Endothelial cell of hepatic sinusoid (primary cell): ENCODE measurements around the gene TMEM43.

Source experiments
- in situ Hi-C: cut with HindIII; loops from 2 replicates; pipeline ENCODE4 v1.10.0; 2017; ENCODE audit warnings: low sequenced_read_pairs

Gene TMEM43

DNA sequence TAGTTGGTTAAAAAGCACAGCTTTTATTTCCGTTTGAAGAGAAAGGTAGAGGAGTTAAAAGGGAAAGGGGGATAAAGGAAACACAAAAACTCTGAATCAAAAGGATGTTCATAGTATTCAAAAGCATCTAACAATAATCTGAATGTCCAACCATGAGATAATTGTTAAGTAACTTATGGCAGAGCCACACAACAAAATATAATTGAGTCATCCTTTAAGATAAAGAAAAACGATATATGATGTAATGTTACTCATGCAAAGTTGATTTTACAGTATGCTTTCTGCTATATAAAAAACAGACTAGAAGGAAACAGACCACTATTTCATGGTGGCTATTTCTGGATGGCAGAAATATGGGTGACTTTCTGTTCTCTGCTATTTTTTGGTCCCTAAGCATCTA lies 49.6 kb downstream of the TMEM43 start:
- in situ Hi-C loops: no loop called here

DNA sequence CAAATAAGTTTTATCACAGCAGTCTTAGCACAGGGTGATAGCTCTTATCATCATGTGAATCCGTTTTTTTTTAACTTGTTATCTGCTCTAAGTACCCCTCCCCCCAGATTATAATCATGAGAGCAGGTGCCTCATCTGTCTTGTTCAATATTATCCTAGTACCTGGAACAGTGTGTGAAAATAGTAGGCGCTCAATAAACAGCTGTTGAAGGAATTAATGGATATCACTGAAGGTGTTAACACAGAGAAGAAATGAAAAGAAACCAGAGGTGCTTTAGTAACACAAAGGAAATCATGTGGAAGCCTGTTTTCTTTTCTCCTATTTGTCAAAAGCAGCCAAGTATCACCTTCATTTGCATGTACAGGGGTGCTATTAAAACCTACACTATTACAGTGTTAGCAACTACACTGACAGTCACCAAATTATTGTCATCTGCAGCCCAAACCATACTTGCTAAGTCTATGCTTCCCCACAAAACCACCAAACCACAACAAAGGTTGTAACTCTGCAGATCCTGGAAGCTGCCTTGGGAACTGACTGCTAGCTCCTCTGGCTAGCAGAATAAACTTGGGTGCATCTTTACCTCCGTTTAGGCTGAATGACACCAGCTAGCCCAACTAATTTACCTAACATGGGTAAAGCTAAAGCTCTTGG lies 50.7 kb downstream of the TMEM43 start:
- in situ Hi-C loops: no loop called here

DNA sequence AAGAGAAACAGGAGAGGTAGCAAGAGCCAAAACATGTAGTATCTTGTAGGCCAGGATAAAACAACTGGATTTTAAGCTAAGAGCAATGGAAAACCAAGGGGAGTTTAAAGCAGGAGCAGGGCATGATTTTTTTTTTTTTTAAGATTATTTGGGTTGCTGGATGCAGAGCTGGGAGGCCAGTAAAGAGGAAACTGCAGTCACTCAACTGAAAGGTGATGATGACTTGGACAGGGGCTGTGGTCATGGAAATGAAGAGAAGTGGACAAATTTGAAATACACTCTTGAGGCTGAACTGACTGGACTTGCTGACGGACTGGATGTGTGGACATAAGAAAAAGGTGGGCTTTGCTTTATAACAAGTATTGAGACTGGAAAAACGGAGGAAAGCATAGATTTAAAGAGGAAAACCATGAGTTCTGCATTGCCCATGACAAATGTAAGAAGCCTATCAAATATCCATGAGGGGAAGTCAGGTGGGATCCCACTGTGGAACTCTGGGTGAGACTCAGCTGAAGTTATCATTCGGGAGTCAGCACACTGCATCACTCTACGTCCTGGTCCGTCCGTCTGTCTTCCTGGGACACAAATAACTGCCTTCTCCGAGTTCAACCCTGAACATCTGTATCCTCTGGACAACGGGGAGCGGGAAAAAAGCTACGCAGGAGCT lies 52.9 kb downstream of the TMEM43 start:
- in situ Hi-C loops: no loop called here

DNA sequence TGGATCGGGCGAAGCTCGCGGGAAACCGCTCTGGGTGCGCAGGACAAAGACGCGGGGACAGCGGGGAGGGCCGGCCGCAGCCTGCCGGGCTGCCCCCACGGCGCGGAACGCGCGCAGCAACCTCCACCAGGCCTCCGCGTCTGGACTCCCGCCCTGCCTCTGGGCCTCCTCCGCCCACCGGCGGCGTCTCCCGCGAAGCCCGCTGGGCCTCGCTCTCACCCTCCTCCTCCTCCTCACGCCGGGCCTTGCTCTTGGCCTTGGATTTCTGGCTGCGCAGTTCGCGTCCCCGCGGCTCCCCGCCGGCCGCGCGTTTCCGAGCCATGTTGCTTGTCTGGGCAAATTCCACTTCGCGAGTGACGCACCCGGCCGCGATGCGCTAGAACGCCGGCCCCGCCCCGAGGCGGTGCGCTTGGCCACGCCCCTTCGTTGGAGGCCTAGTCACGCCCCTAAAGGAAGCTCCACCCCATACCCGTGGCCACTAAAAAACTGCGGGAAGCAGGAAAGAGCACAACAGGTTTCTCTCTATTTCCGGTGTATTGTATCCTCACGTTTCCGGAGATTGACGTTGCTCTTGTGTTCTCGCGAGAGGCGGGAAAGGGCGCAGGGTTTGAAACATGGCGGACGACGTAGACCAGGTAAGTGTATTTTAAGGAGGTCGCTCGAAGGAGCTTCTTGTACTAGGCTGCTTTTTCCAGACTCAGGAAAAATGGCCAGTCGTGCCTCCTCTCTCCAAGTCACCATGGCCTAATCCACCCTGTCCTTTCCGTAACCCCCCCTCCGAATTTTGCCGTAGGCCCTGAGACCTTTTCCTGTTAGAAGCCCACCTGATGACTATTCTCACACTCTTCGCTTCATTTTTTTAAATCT lies 53.6 kb downstream of the TMEM43 start, which contains the start of the genes LSM3 and XPC:
TSS of gene LSM3 (plus strand) at position 571 of the 867 bp plus-strand sequence. CDS start at position 615, 44 bp downstream.
TSS of gene XPC (minus strand) at position 355 of the 867 bp plus-strand sequence. CDS start at position 322, 33 bp downstream.
- in situ Hi-C loops: no loop called here

DNA sequence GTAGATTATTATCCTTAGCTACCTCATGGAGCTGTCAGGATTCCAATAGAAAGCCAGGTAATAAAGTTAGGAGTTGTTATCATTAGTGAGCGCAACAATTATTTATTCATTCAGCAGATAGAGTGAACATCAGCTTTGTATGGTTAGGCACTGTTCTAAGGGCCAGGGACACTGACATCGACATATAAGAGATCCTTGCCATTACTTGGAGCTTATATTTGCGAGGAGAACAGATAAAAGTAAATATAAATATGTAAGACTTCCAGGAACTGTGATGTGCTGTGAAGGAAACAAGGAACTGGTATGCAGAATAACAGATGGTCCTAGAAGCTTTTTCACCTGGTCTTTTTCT lies 54.2 kb downstream of the TMEM43 start:
- in situ Hi-C loops: no loop called here

DNA sequence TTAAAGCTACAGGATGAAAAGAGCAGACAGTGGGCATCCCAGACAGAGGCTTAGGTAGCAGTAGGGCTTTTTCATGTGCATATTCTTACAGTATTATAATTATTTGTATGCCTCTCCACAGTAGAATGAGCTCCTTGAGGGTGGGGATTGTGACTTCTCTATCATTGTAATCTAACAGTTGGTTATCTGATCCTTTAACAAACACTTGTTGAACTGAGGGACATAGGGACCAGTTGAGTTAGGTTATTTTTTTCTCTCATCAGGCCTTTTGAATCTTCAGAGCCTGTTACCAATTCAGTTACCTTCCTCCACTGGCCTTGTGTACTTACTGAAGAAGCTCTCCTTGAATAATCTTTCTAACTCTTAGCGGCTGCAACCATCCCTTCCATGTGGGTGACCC lies 54.9 kb downstream of the TMEM43 start:
- in situ Hi-C loops: no loop called here

DNA sequence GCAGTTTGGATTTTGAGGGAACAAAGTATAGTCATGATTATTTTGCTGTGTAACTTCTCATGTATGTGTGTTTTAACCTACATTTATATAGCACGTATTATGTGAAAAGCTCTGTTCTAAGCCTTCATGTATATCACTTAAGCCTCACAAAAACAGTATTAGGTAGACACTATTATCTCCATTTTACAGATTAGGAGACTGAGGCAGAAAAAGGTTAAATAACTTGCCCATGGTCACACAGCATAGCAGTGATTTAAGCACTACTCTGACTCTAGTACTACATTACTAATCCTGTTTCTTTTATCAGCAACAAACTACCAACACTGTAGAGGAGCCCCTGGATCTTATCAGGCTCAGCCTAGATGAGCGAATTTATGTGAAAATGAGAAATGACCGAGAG lies 56.4 kb downstream of the TMEM43 start:
- in situ Hi-C loops: no loop called here

DNA sequence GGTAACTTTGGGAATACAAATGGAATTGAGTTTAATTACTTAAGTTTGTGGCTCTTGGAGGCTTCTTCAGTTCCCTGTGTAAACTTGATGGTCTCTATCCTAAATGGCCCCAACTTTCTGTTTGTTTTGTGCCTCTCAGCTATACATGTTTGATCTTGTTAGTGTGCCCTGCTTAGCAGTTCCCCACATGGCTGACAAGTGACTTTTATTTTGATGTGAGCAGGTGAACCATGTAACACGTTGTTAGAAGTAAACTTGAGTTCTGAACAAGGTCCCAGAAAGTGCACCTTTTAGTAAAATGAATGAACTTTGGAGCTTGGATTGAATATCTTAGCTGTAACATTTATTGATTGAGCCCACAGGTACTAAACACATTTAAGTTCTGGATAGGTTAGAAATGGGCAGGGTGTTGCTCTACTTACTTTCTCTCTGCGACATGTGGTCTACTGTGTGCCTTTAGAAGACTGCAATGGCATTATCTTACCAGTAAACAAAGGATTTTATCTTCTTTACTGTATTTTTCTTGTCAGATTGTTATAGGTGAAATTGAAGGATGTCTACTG lies 58.2 kb downstream of the TMEM43 start:
- in situ Hi-C loops: no loop called here

DNA sequence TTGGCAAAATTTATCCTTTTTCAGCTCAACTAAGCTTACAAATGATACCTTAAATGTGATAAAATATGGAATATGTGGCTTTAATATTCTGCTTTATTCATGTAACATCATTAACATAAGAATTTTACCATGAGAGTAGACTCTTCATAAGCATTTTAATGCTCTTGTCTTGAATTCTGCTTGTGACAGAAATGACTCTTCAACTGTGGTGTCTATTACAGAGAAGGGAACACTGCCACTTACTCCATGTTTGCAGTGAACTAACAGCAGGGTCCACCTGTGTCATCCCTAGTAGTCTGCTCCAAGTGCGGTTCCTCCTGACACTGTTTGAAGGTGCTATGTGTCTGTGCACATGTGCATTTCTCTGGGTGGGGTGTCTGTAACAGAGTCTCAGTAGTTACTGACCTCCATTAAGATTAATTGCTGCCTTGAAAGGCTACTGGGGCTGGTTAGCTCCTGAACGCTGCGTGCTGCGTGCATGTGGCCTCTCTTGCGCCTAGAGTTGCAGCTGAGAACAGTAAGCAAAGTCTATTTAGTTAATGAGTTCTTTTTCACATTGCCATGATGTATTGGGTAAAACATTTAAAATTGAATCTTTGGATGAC lies 62.1 kb downstream of the TMEM43 start:
- in situ Hi-C loops: no loop called here

DNA sequence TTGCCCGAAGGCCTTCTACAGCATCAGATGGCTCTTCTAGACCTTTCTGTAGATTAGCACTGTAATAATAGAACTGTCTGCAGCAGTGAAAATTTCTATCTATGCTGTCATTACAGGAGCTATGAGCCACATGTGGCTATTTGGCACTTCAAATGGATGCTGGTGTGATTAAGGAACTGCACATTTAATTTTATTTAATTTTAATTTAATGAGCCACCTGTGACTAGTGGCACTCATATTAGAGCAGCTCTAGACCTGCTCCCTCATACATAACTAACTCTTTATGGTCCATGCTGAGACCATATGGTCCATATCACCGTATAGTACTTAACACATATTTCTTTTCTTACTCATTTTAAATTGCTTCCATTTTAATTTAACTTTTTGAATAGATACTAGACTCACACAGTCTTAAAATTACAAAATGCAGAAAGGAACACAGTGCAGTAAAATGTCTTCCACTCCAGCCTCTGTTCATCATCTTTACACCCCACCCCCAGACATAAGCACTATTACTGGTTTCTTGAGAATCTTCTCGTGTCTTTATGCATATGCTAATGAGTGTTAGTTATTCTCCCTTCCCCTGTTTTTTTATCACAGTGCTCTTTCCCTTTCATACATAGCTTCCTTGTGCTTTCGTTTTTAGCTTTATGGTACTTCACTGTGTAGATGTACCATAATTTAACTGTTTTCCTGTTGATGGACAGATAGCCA lies 63.3 kb downstream of the TMEM43 start:
- in situ Hi-C loops: no loop called here
